ENCODE results near the gene SLC38A3. TPM values are rescaled to one million over a fixed set of nuclear protein-coding genes. Genes with fewer than 3 reads are reported as not detected.

Gene SLC38A3
- total RNA-seq, 1 experiment from 2014 or later: 6.0 TPM

- Histone ChIP-seq H3K27ac (ENCODE audit: low read length) (peak overlapping the region; percentile 82), H3K27me3 (ENCODE audit: control insufficient read depth, insufficient read depth, low read length) (no peaks in the 10 kb centered on the region), H3K36me3 (ENCODE audit: control insufficient read depth, insufficient read depth, low read length) (no peaks in the 10 kb centered on the region), H3K4me1 (ENCODE audit: control insufficient read depth, insufficient read depth, low read length) (peaks cover 93% of the 10 kb centered on the region), H3K9me3 (ENCODE audit: control insufficient read depth, insufficient read depth, low read depth, low read length) (no peaks in the 10 kb centered on the region), H3K4me3 (ENCODE audit: low read depth in 2 of 2, low read length in 2 of 2) (no peak overlapping the region)
- DNase-seq (ENCODE audit: low read depth, low spot score): no peak
- in situ Hi-C loops (cut with HindIII; ENCODE audit: low pct_unique_long_range_greater_than_20kb, low sequenced_read_pairs): no loop called here
- no peak for TF ChIP-seq SIN3A (IDR thresholded peaks at IDR 0.05; ENCODE audit: borderline replicate concordance, insufficient read depth, low read depth, low read length)
- no peak for TF ChIP-seq REST (IDR thresholded peaks at IDR 0.05; ENCODE audit: insufficient read depth in 1 of 2, low read depth in 2 of 2, low read length in 1 of 2)
- no peak for TF ChIP-seq TCF7L2 (IDR thresholded peaks at IDR 0.05; ENCODE audit: low read depth, low read length)
- TF ChIP-seq CTCF (IDR thresholded peaks at IDR 0.05): no peak
- no peak for TF ChIP-seq POLR2AphosphoS5 (IDR thresholded peaks at IDR 0.05; ENCODE audit: low read depth, low read length)
- intact Hi-C loops (cut with micrococcal nuclease; ENCODE audit: unreplicated experiment): no loop called here
- no peak for ATAC-seq
- BruUV-seq (replicated peaks): no TSS peak
- CTCF ChIA-PET: no interaction called here
- POLR2A ChIA-PET: no interaction called here
Measured at GRCh38 chr3:50168388-50168787, 36.7 kb upstream of the SLC38A3 start.

GRCh38 chr3:50168791-50169190, 36.3 kb upstream of the SLC38A3 start:
- no peaks in the 10 kb centered on the region for H3K9me3 ChIP-seq (ENCODE audit: control insufficient read depth, insufficient read depth, low read depth, low read length)
- no peaks in the 10 kb centered on the region for H3K27me3 ChIP-seq (ENCODE audit: control insufficient read depth, insufficient read depth, low read length)
- no peaks in the 10 kb centered on the region for H3K36me3 ChIP-seq (ENCODE audit: control insufficient read depth, insufficient read depth, low read length)
- TF ChIP-seq TCF7L2 (IDR thresholded peaks at IDR 0.05; ENCODE audit: low read depth, low read length): no peak
- TF ChIP-seq CTCF (IDR thresholded peaks at IDR 0.05): no peak
- no peak for TF ChIP-seq SIN3A (IDR thresholded peaks at IDR 0.05; ENCODE audit: borderline replicate concordance, insufficient read depth, low read depth, low read length)
- no peak for TF ChIP-seq REST (IDR thresholded peaks at IDR 0.05; ENCODE audit: insufficient read depth in 1 of 2, low read depth in 2 of 2, low read length in 1 of 2)
- no peak for TF ChIP-seq POLR2AphosphoS5 (IDR thresholded peaks at IDR 0.05; ENCODE audit: low read depth, low read length)
- BruUV-seq (replicated peaks): no TSS peak
- in situ Hi-C loops (cut with HindIII; ENCODE audit: low pct_unique_long_range_greater_than_20kb, low sequenced_read_pairs): no loop called here
- intact Hi-C loops (cut with micrococcal nuclease; ENCODE audit: unreplicated experiment): no loop called here
- POLR2A ChIA-PET: no interaction called here
- no peak overlapping the region for H3K4me3 ChIP-seq (ENCODE audit: low read depth in 2 of 2, low read length in 2 of 2)
- CTCF ChIA-PET: no interaction called here
- H3K27ac ChIP-seq (ENCODE audit: low read length): peak overlapping the region; percentile 82
- ATAC-seq (no peak), DNase-seq (ENCODE audit: low read depth, low spot score) (no peak)
- H3K4me1 ChIP-seq (ENCODE audit: control insufficient read depth, insufficient read depth, low read length): peaks cover 89% of the 10 kb centered on the region

Data from Panc1 (cell line).